Thyroid gland (tissue), 4 donors: ENCODE data around the gene MAD2L1.

Experiments used
- CTCF ChIP-seq, 6 experiments: fragments of 200-600 bp in 3 of 6; fragments of 450-650 bp in 3 of 6; sonication (generic) in 3 of 6; IDR thresholded peaks; one replicate each; pipeline ENCODE4 v1.5.1; 2016 to 2019; ENCODE audit warnings: antibody characterized with exemption in 6 of 6, mild to moderate bottlenecking in 2 of 6, inconsistent platforms in 1 of 6, moderate library complexity in 1 of 6
- POLR2A ChIP-seq, 2 donors: fragments of 450-650 bp; IDR thresholded peaks; one replicate each; pipeline ENCODE4 v1.6.1; 2017; ENCODE audit warnings: antibody characterized with exemption in 2 of 2, mild to moderate bottlenecking in 2 of 2, moderate library complexity in 1 of 2

GRCh38 chr4:120079839-120080520, 13.3 kb upstream of the MAD2L1 start:
- TF ChIP-seq CTCF (IDR thresholded peaks at IDR 0.05): no peak
- TF ChIP-seq POLR2A (IDR thresholded peaks at IDR 0.05): no peak
